Chondrocyte (in vitro differentiated cells): ENCODE results near the gene PEPD. TPM values are rescaled to one million over a fixed set of nuclear protein-coding genes. Genes with fewer than 3 reads are reported as not detected.
A peak's percentile ranks its signal among the peaks of the same experiment; 100 is the strongest.

Experiments
- DNase-seq: peaks from one replicate; pipeline ENCODE4 v3.0.0; 2021; ENCODE audit warnings: mixed read lengths, low spot score
- H3K27ac Mint-ChIP-seq: one replicate; pipeline ENCODE4 v1.8.0; 2021; ENCODE audit warnings: mild to moderate bottlenecking, moderate library complexity, mixed read lengths; ENCODE audit not compliant: unreplicated experiment
- H3K27me3 Mint-ChIP-seq: 2 replicates; pipeline ENCODE4 v1.8.0; 2021; ENCODE audit warnings: low read depth, mixed read lengths
- H3K36me3 Mint-ChIP-seq: 2 replicates; pipeline ENCODE4 v1.8.0; 2021; ENCODE audit warnings: low read depth, mixed read lengths
- H3K4me1 Mint-ChIP-seq: 2 replicates; pipeline ENCODE4 v1.8.0; 2021; ENCODE audit warnings: low read depth, mild to moderate bottlenecking, mixed read lengths
- H3K4me3 Mint-ChIP-seq: one replicate; pipeline ENCODE4 v1.8.0; 2021; ENCODE audit warnings: mild to moderate bottlenecking, moderate library complexity, mixed read lengths; ENCODE audit not compliant: unreplicated experiment
- H3K9me3 Mint-ChIP-seq: 2 replicates; pipeline ENCODE4 v1.8.0; 2021; ENCODE audit warnings: low read depth, mixed read lengths
- CTCF ChIP-seq: fragments of 200-600 bp; sonication (generic); IDR thresholded peaks from 2 replicates; pipeline ENCODE4 v1.5.0; 2021; ENCODE audit warnings: antibody characterized with exemption, mild to moderate bottlenecking, moderate library complexity
- total RNA-seq: library from RNA; stranded (reverse); gene quantifications from 3 replicates; pipeline ENCODE4 v1.2.1, GENCODE V29; 2021

Gene PEPD
- total RNA-seq, 1 donor from 2014 or later, result 55.6 TPM

DNA sequence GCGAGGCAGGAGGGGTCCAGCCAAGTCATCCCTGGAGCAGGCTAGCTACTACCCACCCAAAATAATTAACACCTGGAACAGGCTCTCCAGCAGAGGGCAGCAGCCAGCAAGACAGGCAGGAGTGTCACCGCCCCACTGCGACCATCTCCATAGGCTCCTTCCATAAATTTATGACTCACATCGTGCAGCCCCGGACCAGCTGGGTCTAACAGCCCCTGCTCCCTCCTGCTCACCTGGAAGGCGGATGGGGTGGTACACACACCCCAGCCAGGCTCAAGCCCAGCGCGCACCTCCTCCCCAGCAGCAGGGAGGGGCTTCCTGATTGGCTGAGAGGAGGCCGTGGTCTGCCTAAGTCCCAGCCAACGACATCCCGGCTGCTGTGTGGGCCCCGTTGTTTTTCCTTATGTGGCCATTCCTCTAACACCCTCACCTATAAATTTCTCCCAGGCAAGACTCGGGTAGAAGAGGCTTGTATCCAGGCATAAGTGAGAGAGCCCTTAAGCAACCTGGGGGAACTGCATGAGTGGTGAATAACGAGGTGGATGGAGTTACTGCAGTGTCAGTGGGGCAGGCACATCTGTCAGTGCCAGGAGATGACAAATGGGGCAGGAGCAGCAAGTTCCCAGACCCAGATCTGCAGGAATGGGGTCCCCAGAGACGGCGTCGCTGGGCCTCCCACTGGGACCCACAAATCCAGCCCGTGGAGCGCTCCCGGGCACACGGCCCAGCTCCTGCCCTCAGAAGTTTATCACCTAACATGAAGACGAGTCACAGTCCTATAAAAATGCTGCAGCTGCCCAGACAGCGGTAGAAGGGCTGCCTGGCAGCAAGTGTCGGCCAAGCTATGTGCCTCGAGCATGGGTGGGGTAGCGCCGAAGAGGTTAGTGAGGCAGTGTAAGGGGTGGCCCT lies 105.0 kb downstream of the PEPD start:
- H3K4me1 Mint-ChIP-seq, result peaks cover 4% of the 10 kb centered on the region
- H3K9me3 Mint-ChIP-seq, result no peaks in the 10 kb centered on the region
- no peak overlapping the region for H3K27ac Mint-ChIP-seq
- DNase-seq, result no peak
- no peaks in the 10 kb centered on the region for H3K27me3 Mint-ChIP-seq
- H3K4me3 Mint-ChIP-seq, result peak overlapping the region; percentile 52
- TF ChIP-seq CTCF, result peak; percentile 83
- no peaks in the 10 kb centered on the region for H3K36me3 Mint-ChIP-seq

DNA sequence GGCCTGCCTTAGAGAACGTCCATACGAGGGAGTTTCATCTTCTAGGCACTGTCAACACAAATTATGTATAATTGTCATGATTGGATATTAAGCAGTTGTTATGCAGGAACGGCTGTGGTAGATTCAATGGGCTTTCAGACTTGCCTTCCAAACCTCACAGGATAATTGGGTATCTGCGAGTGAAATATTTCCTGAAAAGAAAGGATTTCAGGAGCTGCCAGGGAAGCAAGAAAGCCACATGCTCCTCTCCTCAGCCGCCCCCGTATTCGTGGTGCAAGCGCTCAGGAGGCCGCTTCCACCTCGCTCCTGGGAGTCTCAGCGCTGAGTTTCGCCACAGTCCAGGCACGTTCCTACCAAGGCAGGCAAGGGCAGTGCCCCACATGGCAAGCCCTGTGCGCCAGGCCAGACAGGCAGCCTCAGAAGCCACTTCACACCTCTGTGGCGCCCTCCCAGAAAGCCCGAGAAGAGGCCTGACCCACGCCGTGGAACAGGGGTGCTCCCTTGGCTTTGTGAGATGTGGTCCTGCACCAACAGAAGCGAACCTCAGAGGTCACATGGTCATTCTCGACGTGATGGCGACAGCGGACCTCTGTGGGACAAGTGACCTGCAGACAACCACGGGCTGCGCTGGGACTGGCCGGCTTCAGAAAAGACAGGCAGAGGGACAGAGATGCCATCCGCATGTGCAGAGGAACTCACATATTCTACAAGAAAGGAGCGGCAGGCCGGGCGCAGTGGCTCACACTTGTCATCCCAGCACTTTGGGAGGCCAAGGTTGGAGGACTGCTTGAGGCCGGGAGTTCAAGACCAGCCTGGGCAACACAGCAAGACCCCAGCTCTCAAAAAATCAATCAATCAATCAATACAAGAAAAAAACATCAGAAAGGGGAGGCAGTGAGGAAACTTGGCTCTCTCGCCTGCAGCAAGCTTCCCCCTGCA lies 106.7 kb downstream of the PEPD start:
- Mint-ChIP-seq H3K27ac (no peak overlapping the region), H3K27me3 (no peaks in the 10 kb centered on the region), H3K36me3 (no peaks in the 10 kb centered on the region)

DNA sequence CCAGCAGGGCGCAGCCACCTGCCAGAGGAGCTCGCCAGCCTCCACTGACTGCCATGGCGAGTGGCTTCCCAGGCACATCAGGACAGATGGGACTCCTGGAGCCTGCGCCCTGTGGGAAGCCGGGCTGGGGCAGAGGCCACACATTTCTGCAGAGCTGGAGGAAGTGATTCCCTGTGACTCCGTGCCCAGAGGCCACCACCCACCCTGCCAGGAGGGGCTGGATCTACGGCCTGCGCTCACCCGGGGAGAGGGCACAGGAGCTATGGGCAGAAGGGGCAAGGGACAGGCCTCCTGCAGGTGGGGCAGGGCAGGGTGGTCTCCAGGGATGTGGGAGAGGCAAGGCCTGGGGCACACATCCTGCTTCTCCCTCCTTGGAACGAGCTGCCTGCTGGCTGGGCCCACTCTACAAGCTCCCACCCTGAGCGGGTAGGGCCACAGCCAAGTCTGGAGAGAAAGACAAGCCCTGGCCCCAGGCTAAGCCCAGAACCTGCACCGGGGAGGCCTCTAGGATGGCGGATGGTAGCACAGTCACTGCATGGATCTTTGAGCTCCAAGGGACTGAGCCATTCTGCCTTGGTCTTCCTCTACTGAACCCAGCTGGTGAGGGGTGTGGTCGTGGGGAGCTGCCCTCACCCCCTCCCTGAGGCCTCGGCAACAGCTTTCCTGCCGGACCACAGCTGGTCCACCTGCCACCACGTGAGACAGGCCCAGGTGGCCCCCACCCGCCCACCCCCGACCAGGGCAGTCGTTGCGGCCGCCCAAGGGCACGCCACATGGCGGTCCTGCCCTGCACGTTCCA lies 107.5 kb downstream of the PEPD start:
- Mint-ChIP-seq H3K4me1 (peaks cover 4% of the 10 kb centered on the region), H3K27me3 (no peaks in the 10 kb centered on the region), H3K9me3 (no peaks in the 10 kb centered on the region), H3K36me3 (no peaks in the 10 kb centered on the region), H3K4me3 (no peak overlapping the region), H3K27ac (no peak overlapping the region)
- TF ChIP-seq CTCF, result no peak
- DNase-seq, result no peak

More for the DNA sequence above, 106.7 kb downstream of the PEPD start:
- TF ChIP-seq CTCF, result no peak
- H3K4me1 Mint-ChIP-seq, result peaks cover 4% of the 10 kb centered on the region
- H3K4me3 Mint-ChIP-seq, result no peak overlapping the region
- H3K9me3 Mint-ChIP-seq, result no peaks in the 10 kb centered on the region
- no peak for DNase-seq

DNA sequence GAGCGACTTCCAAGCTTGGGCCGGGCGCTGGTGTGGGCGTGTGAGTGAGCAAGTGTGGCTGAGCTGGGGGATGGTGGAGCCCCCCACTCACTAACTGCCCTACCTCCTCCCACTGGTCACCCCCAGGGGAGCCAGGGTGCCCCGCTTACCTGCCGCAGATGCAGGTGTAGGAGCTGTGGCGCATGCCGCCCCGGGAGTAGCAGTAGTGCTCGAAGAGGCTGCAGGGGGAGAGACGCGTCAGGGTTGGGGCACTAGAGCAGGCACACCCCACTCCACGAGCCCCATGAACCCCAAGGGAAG lies 108.2 kb downstream of the PEPD start:
- DNase-seq, result no peak
- Mint-ChIP-seq H3K4me1 (peaks cover 4% of the 10 kb centered on the region), H3K27ac (no peak overlapping the region), H3K9me3 (no peaks in the 10 kb centered on the region), H3K27me3 (no peaks in the 10 kb centered on the region), H3K36me3 (no peaks in the 10 kb centered on the region), H3K4me3 (no peak overlapping the region)
- no peak for TF ChIP-seq CTCF
